HepG2 (cell line): ENCODE measurements around the gene CHMP5. TPM values are rescaled to one million over a fixed set of nuclear protein-coding genes. Genes with fewer than 3 reads are reported as not detected.
A peak's percentile ranks its signal among the peaks of the same experiment; 100 is the strongest.

Experiments used
- JUND ChIP-seq: sonication (generic); formaldehyde crosslinking; IDR thresholded peaks from 2 replicates; pipeline ENCODE4 v1.8.0; 2022; ENCODE audit warnings: mild to moderate bottlenecking, missing genetic modification reagents
- MXD4 ChIP-seq: IDR thresholded peaks from 2 replicates; pipeline ENCODE4 v1.6.1; 2016; ENCODE audit warnings: mild to moderate bottlenecking, missing biosample characterization, missing genetic modification reagents
- NFIC ChIP-seq: IDR thresholded peaks from 2 replicates; pipeline ENCODE4 v1.6.1; 2012; ENCODE audit warnings: mild to moderate bottlenecking, low read length, inconsistent platforms
- NR3C1 ChIP-seq: sonication (generic); formaldehyde crosslinking; IDR thresholded peaks from 2 replicates; pipeline ENCODE4 v1.4.0; 2020; ENCODE audit warnings: missing genetic modification reagents
- SRSF4 ChIP-seq: fragments of 200-400 bp; formaldehyde crosslinking; IDR thresholded peaks from one replicate; pipeline ENCODE4 v1.6.1; 2018; ENCODE audit warnings: mild to moderate bottlenecking, low read depth, low read length, moderate library complexity; ENCODE audit not compliant: poor library complexity, severe bottlenecking
- THAP11 ChIP-seq: IDR thresholded peaks from 2 replicates; pipeline ENCODE4 v1.6.1; 2016; ENCODE audit warnings: missing biosample characterization, missing genetic modification reagents
- ZIK1 ChIP-seq: sonication (generic); formaldehyde crosslinking; IDR thresholded peaks from 2 replicates; pipeline ENCODE4 v1.5.0; 2020; ENCODE audit warnings: mild to moderate bottlenecking, low read depth, missing genetic modification reagents, borderline replicate concordance
- ZNF552 ChIP-seq: sonication (generic); formaldehyde crosslinking; IDR thresholded peaks from 2 replicates; pipeline ENCODE4 v1.9.0; 2022; ENCODE audit warnings: missing genetic modification reagents, mild to moderate bottlenecking, borderline replicate concordance
- ZNF776 ChIP-seq: sonication (generic); formaldehyde crosslinking; IDR thresholded peaks from 2 replicates; pipeline ENCODE4 v1.4.0; 2020; ENCODE audit warnings: mild to moderate bottlenecking, missing genetic modification reagents
- polyA plus RNA-seq, 8 experiments: library from polyadenylated mRNA; depleted of rRNA in 3 of 8; stranded (reverse) in 7 of 8; unstranded in 1 of 8; fragments of >200 nt; fragmentation: Illumina TruSeq in 4 of 8; extraction: Trizol in 4 of 8; gene quantifications; 2 replicates each; pipeline versions ENCODE4 v1.2.1 to v1.2.3, GENCODE V29; 2011 to 2016; ENCODE audit warnings: low read depth in 4 of 8, missing spikeins in 1 of 8, mixed read lengths in 1 of 8; ENCODE audit not compliant: insufficient read depth in 1 of 8
- total RNA-seq, 5 experiments: library from RNA; depleted of rRNA; stranded (reverse); fragments of >200 nt; fragmentation: Illumina TruSeq; extraction: Trizol; gene quantifications; 2 replicates each; pipeline ENCODE4 v1.2.3, GENCODE V29; 2016; ENCODE audit warnings: low read depth in 1 of 5
- TF ChIP-seq, protein P1 (sequence below): sonication (generic); formaldehyde crosslinking; IDR thresholded peaks from 2 replicates; pipeline ENCODE4 v1.9.0; 2022; ENCODE audit warnings: low read depth, missing genetic modification reagents
- TF ChIP-seq, protein P2 (sequence below): sonication (generic); formaldehyde crosslinking; IDR thresholded peaks from one replicate; pipeline ENCODE4 v1.5.1; 2020; ENCODE audit warnings: mild to moderate bottlenecking, missing genetic modification reagents; ENCODE audit errors: not compliant biosample characterization
- TF ChIP-seq, protein P3 (sequence below): sonication (generic); formaldehyde crosslinking; IDR thresholded peaks from 2 replicates; pipeline ENCODE4 v1.4.0; 2020; ENCODE audit warnings: missing genetic modification reagents
- TF ChIP-seq, protein P4 (sequence below): sonication (generic); formaldehyde crosslinking; IDR thresholded peaks from 2 replicates; pipeline ENCODE4 v1.4.0; 2020; ENCODE audit warnings: mild to moderate bottlenecking, missing genetic modification reagents
- TF ChIP-seq, protein P5 (sequence below): sonication (generic); formaldehyde crosslinking; IDR thresholded peaks from 2 replicates; pipeline ENCODE4 v1.5.0; 2020; ENCODE audit warnings: mild to moderate bottlenecking, missing genetic modification reagents, borderline replicate concordance

The CHMP5 gene
- total and polyA plus RNA-seq, 2 of the 13 experiments (the other 11 are each of a cell fraction or from before 2014, with no cell fraction given) = 46.0 to 57.3 TPM

DNA sequence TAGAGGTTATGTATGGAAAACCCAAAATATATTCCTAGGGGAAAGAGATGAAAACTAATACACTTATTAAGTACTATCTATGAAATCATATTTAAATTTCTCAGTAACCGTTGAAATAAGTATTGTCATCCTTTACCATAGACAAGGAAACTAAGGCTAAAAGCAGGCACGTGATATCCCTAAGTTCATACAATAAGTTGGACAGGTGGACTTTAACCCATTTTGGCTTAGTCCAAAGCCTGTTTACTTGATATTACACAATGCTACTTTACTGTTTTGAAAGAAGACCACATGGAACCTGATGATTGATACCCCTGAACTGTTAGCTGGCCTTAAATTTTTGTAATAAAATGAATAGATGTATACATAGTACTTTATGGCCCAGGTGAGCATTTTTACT, 28.9 kb downstream of the CHMP5 start (continued):
- TF ChIP-seq NFIC (peak; percentile 74; the same call in 1 of the 2 replicates), ZIK1 (no peak), MXD4 (0 out of 2 replicates have a peak, but pooled peaks have one; percentile 50), JUND (CRISPR knock-in tag) (no peak), ZNF552 (no peak), THAP11 (CRISPR knock-in tag) (peak; percentile 58; the same call in 1 of the 2 replicates), SRSF4 (no peak), NR3C1 (no peak), ZNF776 (CRISPR knock-in tag) (no peak)
- TF ChIP-seq, protein P1, sequence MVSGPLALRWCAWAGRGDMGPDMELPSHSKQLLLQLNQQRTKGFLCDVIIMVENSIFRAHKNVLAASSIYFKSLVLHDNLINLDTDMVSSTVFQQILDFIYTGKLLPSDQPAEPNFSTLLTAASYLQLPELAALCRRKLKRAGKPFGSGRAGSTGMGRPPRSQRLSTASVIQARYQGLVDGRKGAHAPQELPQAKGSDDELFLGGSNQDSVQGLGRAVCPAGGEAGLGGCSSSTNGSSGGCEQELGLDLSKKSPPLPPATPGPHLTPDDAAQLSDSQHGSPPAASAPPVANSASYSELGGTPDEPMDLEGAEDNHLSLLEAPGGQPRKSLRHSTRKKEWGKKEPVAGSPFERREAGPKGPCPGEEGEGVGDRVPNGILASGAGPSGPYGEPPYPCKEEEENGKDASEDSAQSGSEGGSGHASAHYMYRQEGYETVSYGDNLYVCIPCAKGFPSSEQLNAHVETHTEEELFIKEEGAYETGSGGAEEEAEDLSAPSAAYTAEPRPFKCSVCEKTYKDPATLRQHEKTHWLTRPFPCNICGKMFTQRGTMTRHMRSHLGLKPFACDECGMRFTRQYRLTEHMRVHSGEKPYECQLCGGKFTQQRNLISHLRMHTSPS (CRISPR knock-in tag) = no peak
- TF ChIP-seq, protein P2, sequence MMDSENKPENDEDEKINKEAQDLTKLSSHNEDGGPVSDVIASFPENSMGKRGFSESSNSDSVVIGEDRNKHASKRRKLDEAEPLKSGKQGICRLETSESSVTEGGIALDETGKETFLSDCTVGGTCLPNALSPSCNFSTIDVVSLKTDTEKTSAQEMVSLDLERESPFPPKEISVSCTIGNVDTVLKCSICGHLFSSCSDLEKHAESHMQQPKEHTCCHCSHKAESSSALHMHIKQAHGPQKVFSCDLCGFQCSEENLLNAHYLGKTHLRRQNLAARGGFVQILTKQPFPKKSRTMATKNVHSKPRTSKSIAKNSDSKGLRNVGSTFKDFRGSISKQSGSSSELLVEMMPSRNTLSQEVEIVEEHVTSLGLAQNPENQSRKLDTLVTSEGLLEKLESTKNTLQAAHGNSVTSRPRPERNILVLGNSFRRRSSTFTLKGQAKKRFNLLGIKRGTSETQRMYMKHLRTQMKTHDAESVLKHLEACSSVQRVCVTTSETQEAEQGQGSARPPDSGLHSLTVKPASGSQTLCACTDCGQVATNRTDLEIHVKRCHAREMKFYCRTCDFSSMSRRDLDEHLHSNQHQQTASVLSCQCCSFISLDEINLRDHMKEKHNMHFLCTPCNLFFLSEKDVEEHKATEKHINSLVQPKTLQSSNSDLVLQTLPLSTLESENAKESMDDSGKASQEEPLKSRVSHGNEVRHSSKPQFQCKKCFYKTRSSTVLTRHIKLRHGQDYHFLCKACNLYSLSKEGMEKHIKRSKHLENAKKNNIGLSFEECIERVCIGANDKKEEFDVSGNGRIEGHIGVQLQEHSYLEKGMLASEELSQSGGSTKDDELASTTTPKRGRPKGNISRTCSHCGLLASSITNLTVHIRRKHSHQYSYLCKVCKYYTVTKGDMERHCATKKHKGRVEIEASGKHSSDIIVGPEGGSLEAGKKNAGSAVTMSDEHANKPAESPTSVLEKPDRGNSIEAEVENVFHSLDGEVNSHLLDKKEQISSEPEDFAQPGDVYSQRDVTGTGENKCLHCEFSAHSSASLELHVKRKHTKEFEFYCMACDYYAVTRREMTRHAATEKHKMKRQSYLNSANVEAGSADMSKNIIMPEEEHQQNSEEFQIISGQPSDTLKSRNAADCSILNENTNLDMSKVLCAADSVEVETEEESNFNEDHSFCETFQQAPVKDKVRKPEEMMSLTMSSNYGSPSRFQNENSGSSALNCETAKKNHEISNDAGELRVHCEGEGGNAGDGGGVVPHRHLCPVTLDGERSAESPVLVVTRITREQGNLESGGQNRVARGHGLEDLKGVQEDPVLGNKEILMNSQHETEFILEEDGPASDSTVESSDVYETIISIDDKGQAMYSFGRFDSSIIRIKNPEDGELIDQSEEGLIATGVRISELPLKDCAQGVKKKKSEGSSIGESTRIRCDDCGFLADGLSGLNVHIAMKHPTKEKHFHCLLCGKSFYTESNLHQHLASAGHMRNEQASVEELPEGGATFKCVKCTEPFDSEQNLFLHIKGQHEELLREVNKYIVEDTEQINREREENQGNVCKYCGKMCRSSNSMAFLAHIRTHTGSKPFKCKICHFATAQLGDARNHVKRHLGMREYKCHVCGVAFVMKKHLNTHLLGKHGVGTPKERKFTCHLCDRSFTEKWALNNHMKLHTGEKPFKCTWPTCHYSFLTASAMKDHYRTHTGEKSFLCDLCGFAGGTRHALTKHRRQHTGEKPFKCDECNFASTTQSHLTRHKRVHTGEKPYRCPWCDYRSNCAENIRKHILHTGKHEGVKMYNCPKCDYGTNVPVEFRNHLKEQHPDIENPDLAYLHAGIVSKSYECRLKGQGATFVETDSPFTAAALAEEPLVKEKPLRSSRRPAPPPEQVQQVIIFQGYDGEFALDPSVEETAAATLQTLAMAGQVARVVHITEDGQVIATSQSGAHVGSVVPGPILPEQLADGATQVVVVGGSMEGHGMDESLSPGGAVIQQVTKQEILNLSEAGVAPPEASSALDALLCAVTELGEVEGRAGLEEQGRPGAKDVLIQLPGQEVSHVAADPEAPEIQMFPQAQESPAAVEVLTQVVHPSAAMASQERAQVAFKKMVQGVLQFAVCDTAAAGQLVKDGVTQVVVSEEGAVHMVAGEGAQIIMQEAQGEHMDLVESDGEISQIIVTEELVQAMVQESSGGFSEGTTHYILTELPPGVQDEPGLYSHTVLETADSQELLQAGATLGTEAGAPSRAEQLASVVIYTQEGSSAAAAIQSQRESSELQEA = no peak
- TF ChIP-seq, protein P3, sequence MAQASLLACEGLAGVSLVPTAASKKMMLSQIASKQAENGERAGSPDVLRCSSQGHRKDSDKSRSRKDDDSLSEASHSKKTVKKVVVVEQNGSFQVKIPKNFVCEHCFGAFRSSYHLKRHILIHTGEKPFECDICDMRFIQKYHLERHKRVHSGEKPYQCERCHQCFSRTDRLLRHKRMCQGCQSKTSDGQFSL (CRISPR knock-in tag) = no peak
- TF ChIP-seq, protein P4, sequence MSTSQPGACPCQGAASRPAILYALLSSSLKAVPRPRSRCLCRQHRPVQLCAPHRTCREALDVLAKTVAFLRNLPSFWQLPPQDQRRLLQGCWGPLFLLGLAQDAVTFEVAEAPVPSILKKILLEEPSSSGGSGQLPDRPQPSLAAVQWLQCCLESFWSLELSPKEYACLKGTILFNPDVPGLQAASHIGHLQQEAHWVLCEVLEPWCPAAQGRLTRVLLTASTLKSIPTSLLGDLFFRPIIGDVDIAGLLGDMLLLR (CRISPR knock-in tag) = no peak
- TF ChIP-seq, protein P5, sequence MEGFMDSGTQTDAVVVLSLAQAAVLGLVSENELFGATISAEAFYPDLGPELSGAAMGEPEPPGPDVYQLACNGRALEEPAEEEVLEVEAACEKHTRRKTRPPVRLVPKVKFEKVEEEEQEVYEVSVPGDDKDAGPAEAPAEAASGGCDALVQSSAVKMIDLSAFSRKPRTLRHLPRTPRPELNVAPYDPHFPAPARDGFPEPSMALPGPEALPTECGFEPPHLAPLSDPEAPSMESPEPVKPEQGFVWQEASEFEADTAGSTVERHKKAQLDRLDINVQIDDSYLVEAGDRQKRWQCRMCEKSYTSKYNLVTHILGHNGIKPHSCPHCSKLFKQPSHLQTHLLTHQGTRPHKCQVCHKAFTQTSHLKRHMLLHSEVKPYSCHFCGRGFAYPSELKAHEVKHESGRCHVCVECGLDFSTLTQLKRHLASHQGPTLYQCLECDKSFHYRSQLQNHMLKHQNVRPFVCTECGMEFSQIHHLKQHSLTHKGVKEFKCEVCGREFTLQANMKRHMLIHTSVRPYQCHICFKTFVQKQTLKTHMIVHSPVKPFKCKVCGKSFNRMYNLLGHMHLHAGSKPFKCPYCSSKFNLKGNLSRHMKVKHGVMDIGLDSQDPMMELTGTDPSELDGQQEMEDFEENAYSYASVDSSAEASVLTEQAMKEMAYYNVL (CRISPR knock-in tag) = no peak
